Adrenal gland (tissue), 5 donors: ENCODE measurements around the gene SIX1.

Experiments
- POLR2A ChIP-seq, 2 donors: fragments of 450-650 bp; IDR thresholded peaks; one replicate each; pipeline ENCODE4 v1.6.1; 2017; ENCODE audit warnings: antibody characterized with exemption in 2 of 2, mild to moderate bottlenecking in 2 of 2, moderate library complexity in 1 of 2
- TF ChIP-seq, protein P1 (sequence below), 6 experiments: fragments of 450-650 bp in 4 of 6; fragments of 200-600 bp in 2 of 6; sonication (generic) in 1 of 6; IDR thresholded peaks; 1 replicate in 5 of 6; 2 replicates in 1 of 6; pipeline versions ENCODE4 v1.5.1 to v1.8.0; 2016 to 2021; ENCODE audit warnings: antibody characterized with exemption in 6 of 6, mild to moderate bottlenecking in 2 of 6, moderate library complexity in 1 of 6
- donor health status: DM: no; HTN: no; CAD: no.

DNA sequence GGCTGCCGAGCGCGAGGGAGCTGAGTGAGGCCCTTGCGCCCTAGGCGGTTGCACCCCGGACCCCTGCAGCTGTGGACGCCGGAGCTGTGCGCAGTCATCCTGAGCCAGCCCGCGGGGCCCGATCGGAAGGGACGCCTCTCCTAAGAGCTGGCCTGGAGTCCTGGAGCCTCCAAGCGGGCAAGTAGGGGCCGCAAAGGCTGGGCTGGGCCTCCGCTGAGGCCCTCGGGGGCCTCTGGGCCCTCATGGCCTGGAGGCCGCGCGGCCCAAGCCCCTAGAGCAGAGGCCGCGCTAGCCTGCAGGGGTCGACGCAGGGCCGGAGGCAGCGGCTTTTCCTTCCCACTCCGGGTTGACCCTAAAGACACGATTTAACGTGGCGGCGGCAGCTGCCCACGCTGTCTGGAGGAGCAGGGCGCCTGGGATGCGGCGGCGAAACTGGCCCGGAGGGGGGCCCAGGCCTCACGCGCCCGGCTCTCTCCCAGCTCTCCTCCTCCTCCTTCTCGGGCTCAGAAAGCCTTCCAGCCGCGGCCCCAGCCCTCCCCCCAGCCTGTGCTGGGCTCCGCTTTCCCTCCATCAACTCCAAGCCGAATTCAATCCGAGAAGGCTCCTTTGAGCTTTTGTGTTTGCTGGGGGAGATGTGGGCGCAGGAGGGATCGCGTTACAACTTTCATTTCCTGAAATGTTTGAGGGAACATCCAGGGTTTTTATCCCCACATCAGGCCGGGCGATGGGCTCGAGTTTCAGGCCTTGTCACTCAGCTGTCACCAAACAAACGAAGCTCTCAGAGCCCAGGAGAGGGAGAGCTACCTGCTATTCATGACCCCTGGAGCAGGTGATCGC, 11.6 kb downstream of the SIX1 start:
- TF ChIP-seq, protein P1, sequence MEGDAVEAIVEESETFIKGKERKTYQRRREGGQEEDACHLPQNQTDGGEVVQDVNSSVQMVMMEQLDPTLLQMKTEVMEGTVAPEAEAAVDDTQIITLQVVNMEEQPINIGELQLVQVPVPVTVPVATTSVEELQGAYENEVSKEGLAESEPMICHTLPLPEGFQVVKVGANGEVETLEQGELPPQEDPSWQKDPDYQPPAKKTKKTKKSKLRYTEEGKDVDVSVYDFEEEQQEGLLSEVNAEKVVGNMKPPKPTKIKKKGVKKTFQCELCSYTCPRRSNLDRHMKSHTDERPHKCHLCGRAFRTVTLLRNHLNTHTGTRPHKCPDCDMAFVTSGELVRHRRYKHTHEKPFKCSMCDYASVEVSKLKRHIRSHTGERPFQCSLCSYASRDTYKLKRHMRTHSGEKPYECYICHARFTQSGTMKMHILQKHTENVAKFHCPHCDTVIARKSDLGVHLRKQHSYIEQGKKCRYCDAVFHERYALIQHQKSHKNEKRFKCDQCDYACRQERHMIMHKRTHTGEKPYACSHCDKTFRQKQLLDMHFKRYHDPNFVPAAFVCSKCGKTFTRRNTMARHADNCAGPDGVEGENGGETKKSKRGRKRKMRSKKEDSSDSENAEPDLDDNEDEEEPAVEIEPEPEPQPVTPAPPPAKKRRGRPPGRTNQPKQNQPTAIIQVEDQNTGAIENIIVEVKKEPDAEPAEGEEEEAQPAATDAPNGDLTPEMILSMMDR (IDR thresholded peaks at IDR 0.05): no peak
- no peak for TF ChIP-seq POLR2A (IDR thresholded peaks at IDR 0.05)
